ENCODE measurements around the gene FZR1.

FZR1 gene

GRCh38 chr19:3572132-3572854 lies 66.2 kb downstream of the FZR1 start:
- H3K27ac ChIP-seq = no peak overlapping the region
- H3K79me2 ChIP-seq (ENCODE audit: insufficient read depth, low read depth) = peaks cover 5% of the 10 kb centered on the region; the same call in 1 of the 2 replicates
- H3K9ac ChIP-seq = no peak overlapping the region
- TF ChIP-seq CTCF (conservative IDR thresholded peaks at IDR 0.05; ENCODE audit: low read depth, low read length) = no peak
- no peaks in the 10 kb centered on the region for H3K27me3 ChIP-seq (ENCODE audit: insufficient read depth, low read depth)
- no peaks in the 10 kb centered on the region for H4K20me1 ChIP-seq (ENCODE audit: insufficient read depth)
- peak overlapping the region; percentile 64 for H2AFZ ChIP-seq (ENCODE audit: low read depth)
- no peak overlapping the region for H3K4me3 ChIP-seq (IDR thresholded peaks at IDR 0.05; ENCODE audit: insufficient read depth, low read depth, low read length)
- peaks cover 3% of the 10 kb centered on the region for H3K4me1 ChIP-seq (ENCODE audit: low read depth, poor library complexity, severe bottlenecking)
- H3K36me3 ChIP-seq (ENCODE audit: insufficient read depth) = no peaks in the 10 kb centered on the region
- peak overlapping the region; percentile 61 for H3K4me2 ChIP-seq

- TF ChIP-seq CTCF (conservative IDR thresholded peaks at IDR 0.05; ENCODE audit: low read depth, low read length) = no peak
- Histone ChIP-seq H3K4me3 (IDR thresholded peaks at IDR 0.05; ENCODE audit: insufficient read depth, low read depth, low read length) (no peak within 1 kb of the TSS), H4K20me1 (ENCODE audit: insufficient read depth) (no peaks in the 10 kb centered on the region), H3K9ac (peak within 1 kb of the TSS; percentile 88), H3K27ac (peak within 1 kb of the TSS; percentile 67), H2AFZ (ENCODE audit: low read depth) (peak within 1 kb of the TSS; percentile 64), H3K4me2 (peak within 1 kb of the TSS; percentile 80), H3K27me3 (ENCODE audit: insufficient read depth, low read depth) (no peaks in the 10 kb centered on the region), H3K36me3 (ENCODE audit: insufficient read depth) (no peaks in the 10 kb centered on the region), H3K79me2 (ENCODE audit: insufficient read depth, low read depth) (peaks cover 5% of the 10 kb centered on the region; the same call in 1 of the 2 replicates), H3K4me1 (ENCODE audit: low read depth, poor library complexity, severe bottlenecking) (peaks cover 3% of the 10 kb centered on the region)
Observed at GRCh38 chr19:3572855-3573161, 66.7 kb downstream of the FZR1 start, which contains the start of gene HMG20B. HMG20B (plus strand) TSS chr19:3572944; CDS start chr19:3573310, 366 bp downstream.

- Histone ChIP-seq H4K20me1 (ENCODE audit: insufficient read depth) (no peaks in the 10 kb centered on the region), H2AFZ (ENCODE audit: low read depth) (peak overlapping the region; percentile 26; the same call in 1 of the 2 replicates), H3K27ac (peak overlapping the region; percentile 67), H3K27me3 (ENCODE audit: insufficient read depth, low read depth) (no peaks in the 10 kb centered on the region), H3K4me1 (ENCODE audit: low read depth, poor library complexity, severe bottlenecking) (peaks cover 3% of the 10 kb centered on the region), H3K36me3 (ENCODE audit: insufficient read depth) (no peaks in the 10 kb centered on the region), H3K4me2 (peak overlapping the region; percentile 80), H3K4me3 (IDR thresholded peaks at IDR 0.05; ENCODE audit: insufficient read depth, low read depth, low read length) (no peak overlapping the region), H3K9ac (peak overlapping the region; percentile 88), H3K79me2 (ENCODE audit: insufficient read depth, low read depth) (peaks cover 5% of the 10 kb centered on the region; the same call in 1 of the 2 replicates)
- no peak for TF ChIP-seq CTCF (conservative IDR thresholded peaks at IDR 0.05; ENCODE audit: low read depth, low read length)
Observed at GRCh38 chr19:3573162-3573857, 67.2 kb downstream of the FZR1 start.

- H3K36me3 ChIP-seq (ENCODE audit: insufficient read depth) = no peaks in the 10 kb centered on the region
- peaks cover 5% of the 10 kb centered on the region; the same call in 1 of the 2 replicates for H3K79me2 ChIP-seq (ENCODE audit: insufficient read depth, low read depth)
- peaks cover 3% of the 10 kb centered on the region for H3K4me1 ChIP-seq (ENCODE audit: low read depth, poor library complexity, severe bottlenecking)
- H3K4me3 ChIP-seq (IDR thresholded peaks at IDR 0.05; ENCODE audit: insufficient read depth, low read depth, low read length) = no peak overlapping the region
- peak overlapping the region; percentile 80; the same call in 1 of the 2 replicates for H3K4me2 ChIP-seq
- TF ChIP-seq CTCF (conservative IDR thresholded peaks at IDR 0.05; ENCODE audit: low read depth, low read length) = no peak
- H3K27ac ChIP-seq = no peak overlapping the region
- H2AFZ ChIP-seq (ENCODE audit: low read depth) = no peak overlapping the region
- H3K27me3 ChIP-seq (ENCODE audit: insufficient read depth, low read depth) = no peaks in the 10 kb centered on the region
- no peaks in the 10 kb centered on the region for H4K20me1 ChIP-seq (ENCODE audit: insufficient read depth)
- H3K9ac ChIP-seq = peak overlapping the region; percentile 88; the same call in 1 of the 2 replicates
Observed at GRCh38 chr19:3573858-3574637, 67.9 kb downstream of the FZR1 start.

All from KMS-11 (cell line).